Skin of body (tissue), 2 donors: ENCODE results near the gene SESN3. TPM values are rescaled to one million over a fixed set of nuclear protein-coding genes. Genes with fewer than 3 reads are reported as not detected.
"Not testable (repeated sequence)": the region's sequence is repeated elsewhere in the genome, so short reads cannot be mapped to it uniquely, and the experiment has no call there.

Experiments used
- DNase-seq: peaks from one replicate; lab custom pipeline; 2025; lab: John Stamatoyannopoulos, UW
- total RNA-seq: library from RNA; depleted of rRNA; stranded (reverse); fragments of >200 nt; gene quantifications from one replicate; pipeline ENCODE4 v1.2.3, GENCODE V29; 2014

SESN3 gene
- total RNA-seq, 1 donor from 2014 or later: 70.0 TPM

DNA sequence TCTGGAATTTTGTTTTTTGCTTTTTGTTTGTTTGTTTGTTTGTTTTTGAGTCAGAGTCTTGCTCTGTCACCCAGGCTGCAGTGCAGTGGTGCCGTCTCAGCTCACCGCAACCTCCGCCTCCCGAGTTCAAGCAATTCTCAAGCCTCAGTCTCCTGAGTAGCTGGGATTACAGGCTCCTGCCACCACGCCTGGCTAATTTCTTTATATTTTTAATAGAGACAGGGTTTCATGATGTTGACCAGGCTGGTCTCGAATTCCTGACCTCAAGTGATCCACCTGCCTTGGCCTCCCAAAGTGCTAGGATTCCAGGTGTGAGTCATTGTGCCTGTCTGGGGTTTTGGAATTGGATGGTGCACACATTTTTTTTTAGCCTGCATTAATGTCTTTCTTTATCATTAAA lies 20.9 kb upstream of the SESN3 start:
- DNase-seq: not testable (repeated sequence)

DNA sequence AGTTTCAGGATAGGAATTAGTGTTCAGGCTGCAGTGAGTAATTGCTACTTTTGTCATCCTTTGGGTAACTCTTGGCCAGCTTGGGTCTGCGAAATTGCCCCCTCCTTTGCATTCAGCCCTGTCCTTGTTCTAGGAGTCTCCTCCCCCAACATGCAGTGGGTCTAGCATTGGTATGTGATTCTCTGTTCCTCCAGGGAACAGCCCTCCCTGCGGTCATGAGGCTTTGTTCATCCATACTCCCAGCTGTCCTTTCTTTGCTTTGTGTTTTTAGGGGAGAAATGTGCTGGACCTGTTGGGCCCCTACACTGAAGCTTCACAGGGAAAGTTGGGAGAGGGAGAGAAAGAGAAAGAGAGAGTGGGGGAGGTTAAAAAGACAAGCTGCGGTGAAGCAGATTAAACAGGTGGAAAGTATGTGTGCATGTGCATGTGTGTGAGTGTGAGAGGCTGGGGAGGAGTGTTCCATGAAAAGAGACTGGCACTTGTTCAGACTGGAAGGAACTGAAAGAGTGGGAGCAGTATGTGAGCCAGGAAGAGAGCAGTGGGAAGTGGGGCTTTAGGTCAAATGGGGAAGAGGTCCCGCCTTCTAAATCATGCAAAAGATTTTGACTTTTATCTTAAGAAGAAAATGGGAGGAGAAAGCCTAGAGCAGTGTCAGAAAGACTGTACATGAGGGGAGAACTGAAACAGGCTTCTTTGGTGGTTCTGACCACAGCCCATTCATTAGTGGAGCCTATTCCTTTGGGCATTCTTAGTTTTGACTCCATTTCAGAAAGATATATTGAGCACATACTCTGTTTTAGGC lies 17.9 kb upstream of the SESN3 start:
- no peak for DNase-seq

- no peak for DNase-seq
Measured at GRCh38 chr11:95247883-95248282, 16.9 kb upstream of the SESN3 start.

DNA sequence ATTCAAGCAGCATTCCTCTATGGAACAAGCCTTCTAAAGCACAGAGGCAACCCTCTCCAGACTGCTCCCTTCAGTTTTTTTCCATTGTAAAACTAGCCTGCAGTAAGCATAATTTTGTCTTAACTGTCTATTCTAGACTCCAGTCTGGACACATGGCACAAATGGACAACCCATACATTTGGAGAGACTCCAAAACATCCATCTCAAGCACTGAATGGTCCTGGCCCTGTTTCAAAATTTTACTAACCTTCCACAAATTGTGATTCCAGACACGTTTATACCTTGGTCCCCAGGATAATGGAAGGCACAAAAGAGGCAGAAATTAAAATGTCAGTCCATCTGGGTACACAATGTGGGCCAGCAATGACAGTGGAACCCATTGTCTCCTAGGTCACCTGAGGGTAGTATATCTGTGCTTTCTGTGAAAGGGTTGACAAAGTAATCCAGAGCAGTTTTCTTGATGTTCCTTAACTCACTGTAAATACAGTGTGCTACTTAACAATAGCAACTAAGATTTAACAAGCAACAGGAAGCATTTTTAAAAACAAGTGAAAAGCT lies 16.2 kb upstream of the SESN3 start:
- DNase-seq: no peak

- DNase-seq: no peak
Measured at GRCh38 chr11:95245581-95245980, 14.6 kb upstream of the SESN3 start.

DNA sequence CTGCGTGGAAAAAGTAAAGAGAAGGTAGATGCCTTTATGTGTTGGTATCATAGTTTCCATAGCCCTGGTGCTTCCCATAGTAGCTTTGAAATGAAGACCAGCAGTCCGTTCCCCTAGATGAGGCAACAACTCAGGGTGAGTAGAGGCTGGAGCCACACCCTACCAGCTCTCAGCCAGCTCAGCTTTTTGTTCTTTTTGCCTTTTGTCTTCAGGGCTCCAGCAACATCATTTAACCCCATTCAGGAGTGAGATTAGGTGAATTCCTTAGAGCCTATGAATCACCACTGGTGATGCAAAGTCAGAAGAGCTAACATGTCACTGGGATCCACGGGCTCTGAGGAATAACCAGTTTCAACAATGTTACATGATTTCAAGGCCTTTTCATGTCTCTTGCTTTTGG lies 14.0 kb upstream of the SESN3 start:
- DNase-seq: no peak

DNA sequence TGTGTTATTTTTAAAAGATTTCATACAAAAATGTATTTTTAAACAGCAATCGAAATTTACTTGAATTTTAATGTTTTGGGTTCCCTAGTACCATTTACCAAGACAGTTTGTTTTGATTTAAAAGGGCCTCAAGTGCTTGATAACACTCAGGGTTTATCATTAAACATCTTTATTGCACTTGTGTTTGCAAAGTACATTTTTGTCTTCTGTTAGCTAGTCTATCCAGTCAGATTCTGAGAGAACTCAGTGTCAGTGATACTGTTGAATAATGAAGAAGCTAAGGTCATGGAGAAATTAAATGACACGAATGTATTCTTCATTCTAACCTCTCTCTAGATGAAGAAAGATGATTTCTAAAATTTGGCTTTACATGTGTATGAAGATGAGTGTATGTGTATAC lies 12.7 kb upstream of the SESN3 start:
- no peak for DNase-seq

GRCh38 chr11:95242845-95243605 lies 12.0 kb upstream of the SESN3 start:
- DNase-seq: no peak

GRCh38 chr11:95242091-95242844 lies 11.3 kb upstream of the SESN3 start:
- peak; percentile 62 for DNase-seq

DNA sequence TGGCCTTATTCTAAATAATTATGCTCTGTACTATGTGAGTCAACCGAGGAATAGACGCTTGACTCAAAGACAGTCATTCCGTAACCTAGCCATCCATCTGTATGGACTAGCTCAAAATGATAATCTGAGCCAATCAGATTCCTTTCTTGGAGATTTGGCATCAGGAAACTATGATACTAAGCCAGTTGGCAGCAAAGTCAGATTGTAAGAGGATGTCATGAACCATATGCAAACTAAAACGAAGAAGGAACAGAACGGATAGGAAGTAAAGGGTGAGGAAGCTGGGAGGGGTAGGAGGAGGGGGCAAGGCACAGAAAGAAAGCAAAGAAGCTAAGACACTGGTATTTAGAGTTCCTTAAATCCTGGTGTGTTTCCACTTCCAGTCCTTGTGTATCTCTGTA lies 10.7 kb upstream of the SESN3 start:
- DNase-seq: peak; percentile 62

- no peak for DNase-seq
Measured at GRCh38 chr11:95239871-95240649, 9.1 kb upstream of the SESN3 start.

DNA sequence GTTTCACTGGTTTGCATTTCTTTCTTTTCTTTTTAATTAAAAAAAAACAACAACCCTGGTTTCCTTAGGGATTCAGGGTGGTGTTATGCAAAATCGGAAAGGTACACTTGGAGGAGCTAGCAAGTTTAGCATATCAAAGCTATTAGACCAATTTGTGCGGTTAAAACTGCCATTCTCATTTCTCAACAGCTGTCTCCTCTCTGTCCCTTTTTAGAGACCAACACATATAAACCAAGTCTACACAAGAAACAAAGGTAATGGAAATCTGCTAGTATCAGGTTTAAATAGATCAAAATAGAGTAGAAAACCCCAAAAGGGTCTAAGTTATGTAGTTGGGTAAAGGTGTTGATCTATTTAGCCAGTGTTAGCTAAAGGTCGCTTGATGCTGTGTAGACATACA lies 1.7 kb upstream of the SESN3 start:
- DNase-seq: no peak

DNA sequence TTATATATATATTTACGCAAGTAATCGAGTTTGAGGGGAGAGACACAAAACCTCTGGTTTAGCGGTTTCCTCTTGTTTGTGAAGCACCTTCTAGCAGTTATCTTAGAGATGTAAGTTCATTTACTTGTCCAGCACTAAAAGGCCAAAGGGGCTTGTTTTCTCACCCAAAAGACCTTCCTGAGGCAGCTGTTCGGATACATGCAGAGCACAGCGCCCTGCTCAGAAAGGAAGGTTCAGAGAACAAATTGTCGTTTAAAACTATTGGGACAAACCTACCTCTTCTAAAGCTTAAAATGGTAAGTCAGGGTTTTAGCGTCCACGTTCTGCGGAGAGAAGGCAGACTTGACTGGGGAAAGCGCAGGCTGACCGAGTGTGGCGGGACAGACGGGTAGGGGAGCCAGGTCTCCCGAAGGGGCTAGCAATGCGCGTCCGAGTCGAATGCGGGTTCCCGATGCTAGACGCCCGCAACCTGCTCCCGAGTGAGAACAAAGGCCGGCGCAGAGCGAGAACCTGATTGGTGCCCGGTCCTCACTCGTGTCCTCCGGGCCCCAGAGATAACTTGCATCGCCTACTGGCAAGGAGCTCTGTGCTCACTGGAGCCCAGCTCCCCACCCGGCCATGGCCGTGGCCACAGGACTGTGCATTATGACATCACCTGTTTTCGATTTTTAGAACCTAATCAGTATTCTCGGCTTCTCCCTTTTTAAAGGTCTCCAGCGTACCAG lies 1.0 kb upstream of the SESN3 start:
- DNase-seq: peak; percentile 57

- no peak for DNase-seq
Measured at GRCh38 chr11:95230810-95231126, 234 bp downstream of the SESN3 start.

GRCh38 chr11:95229993-95230809 lies 801 bp downstream of the SESN3 start:
- no peak for DNase-seq

- DNase-seq: peak; percentile 84
Measured at GRCh38 chr11:95229199-95229992, 1.6 kb downstream of the SESN3 start.

- no peak for DNase-seq
Measured at GRCh38 chr11:95228081-95228749, 2.8 kb downstream of the SESN3 start.

DNA sequence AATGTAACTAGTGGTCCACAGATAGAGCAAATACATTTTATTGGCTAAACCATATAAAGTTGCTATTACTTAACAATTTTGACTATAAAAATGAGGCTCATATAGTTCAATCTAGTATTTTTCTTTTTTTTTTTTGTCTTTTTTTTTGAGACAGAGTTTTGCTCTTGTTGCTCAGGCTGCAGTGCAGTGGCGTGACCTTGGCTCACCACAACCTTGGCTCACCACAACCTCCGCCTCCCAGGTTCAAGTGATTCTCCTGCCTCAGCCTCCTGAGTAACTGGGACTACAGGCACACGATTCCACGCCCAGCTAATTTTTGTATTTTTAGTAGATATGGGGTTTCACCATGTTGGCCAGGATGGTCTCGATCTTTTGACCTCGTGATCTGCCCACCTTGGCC lies 3.9 kb downstream of the SESN3 start:
- DNase-seq: not testable (repeated sequence)
